CD4-positive, alpha-beta T cell (primary cell): Measurements from ENCODE around the gene CHCHD1. TPM values are rescaled to one million over a fixed set of nuclear protein-coding genes. Genes with fewer than 3 reads are reported as not detected.

Source experiments
- ATAC-seq: fragments of 200-7000 bp; cut with Tn5 transposase; one replicate; pipeline ENCODE4 v1.10.0; 2022; ENCODE audit warnings: mild to moderate bottlenecking; ENCODE audit not compliant: poor library complexity
- CTCF ChIA-PET: fragments of 350-600 bp; sonication (Branson Sonifier 250); formaldehyde crosslinking; loops from one replicate; lab custom pipeline; 2021; ENCODE audit warnings: antibody characterized with exemption, inconsistent platforms; lab: Charles Lee
- POLR2A ChIA-PET: fragments of 350-600 bp; sonication (Branson Sonifier 250); formaldehyde crosslinking; loops from one replicate; lab custom pipeline; 2021; ENCODE audit warnings: antibody characterized with exemption, inconsistent platforms; lab: Charles Lee
- DNase-seq, 14 experiments: peaks; one replicate each; pipeline ENCODE4 v3.0.0-alpha.2; 2013 to 2020; ENCODE audit warnings: mixed read lengths in 2 of 14
- H3K27ac ChIP-seq, 2 donors: one replicate each; pipeline versions ENCODE4 v1.5.1 to v1.7.0; 2013; ENCODE audit warnings: low read length in 2 of 2, low read depth in 1 of 2, mild to moderate bottlenecking in 1 of 2
- H3K27me3 ChIP-seq, 2 experiments: 1 replicate in 1 of 2; 2 replicates in 1 of 2; pipeline versions ENCODE4 v1.6.1 to v1.7.0; 2013; ENCODE audit warnings: low read length in 2 of 2, control low read depth in 1 of 2, mild to moderate bottlenecking in 1 of 2, moderate library complexity in 1 of 2; ENCODE audit not compliant: insufficient read depth in 2 of 2, control insufficient read depth in 1 of 2
- H3K36me3 ChIP-seq: one replicate; pipeline ENCODE4 v1.6.1; 2013; ENCODE audit warnings: low read length, control low read depth; ENCODE audit not compliant: insufficient read depth
- H3K4me1 ChIP-seq: one replicate; pipeline ENCODE4 v1.6.1; 2013; ENCODE audit warnings: low read length, control low read depth; ENCODE audit not compliant: insufficient read depth
- H3K4me3 ChIP-seq: one replicate; pipeline ENCODE4 v1.5.1; 2013; ENCODE audit warnings: mild to moderate bottlenecking, low read length, moderate library complexity
- H3K9me3 ChIP-seq, 2 experiments: 1 replicate in 1 of 2; 2 replicates in 1 of 2; pipeline versions ENCODE4 v1.6.1 to v1.7.0; 2013; ENCODE audit warnings: low read length in 2 of 2, mild to moderate bottlenecking in 2 of 2, control low read depth in 1 of 2, moderate library complexity in 1 of 2; ENCODE audit not compliant: control insufficient read depth in 1 of 2, insufficient read depth in 1 of 2
- H3K27ac Mint-ChIP-seq: one replicate; pipeline ENCODE4 v1.8.0; 2020; ENCODE audit warnings: mixed read lengths
- H3K27me3 Mint-ChIP-seq: one replicate; pipeline ENCODE4 v1.8.0; 2021; ENCODE audit warnings: mixed read lengths
- H3K36me3 Mint-ChIP-seq: one replicate; pipeline ENCODE4 v1.8.0; 2021; ENCODE audit warnings: low read depth, mixed read lengths
- H3K4me1 Mint-ChIP-seq: one replicate; pipeline ENCODE4 v1.8.0; 2021; ENCODE audit warnings: low read depth, mixed read lengths
- H3K4me3 Mint-ChIP-seq: one replicate; pipeline ENCODE4 v1.8.0; 2020; ENCODE audit warnings: mild to moderate bottlenecking, mixed read lengths
- H3K9me3 Mint-ChIP-seq: one replicate; pipeline ENCODE4 v1.8.0; 2020; ENCODE audit warnings: mixed read lengths
- intact Hi-C, 2 experiments: fragments of 100-400 bp; cut with DNase I in 1 of 2; cut with micrococcal nuclease in 1 of 2; formaldehyde crosslinking; loops; one replicate each; pipeline versions ENCODE4 v1.15.1 to v1.9.0; 2023 to 2025; cut with DNase I, micrococcal nuclease
- total RNA-seq, 174 experiments: library from RNA in 2 of 174; stranded (reverse) in 2 of 174; gene quantifications; one replicate each; pipeline ENCODE4 v1.2.3 and lab custom pipeline; 2021 to 2026
- TF ChIP-seq, protein P1 (sequence below): fragments of 200-600 bp; IDR thresholded peaks from one replicate; pipeline ENCODE4 v1.8.0; 2022; ENCODE audit warnings: antibody characterized with exemption, mild to moderate bottlenecking

CHCHD1 gene
- total RNA-seq, 2 experiments from 2014 or later, result 6.3 to 6.8 TPM

DNA sequence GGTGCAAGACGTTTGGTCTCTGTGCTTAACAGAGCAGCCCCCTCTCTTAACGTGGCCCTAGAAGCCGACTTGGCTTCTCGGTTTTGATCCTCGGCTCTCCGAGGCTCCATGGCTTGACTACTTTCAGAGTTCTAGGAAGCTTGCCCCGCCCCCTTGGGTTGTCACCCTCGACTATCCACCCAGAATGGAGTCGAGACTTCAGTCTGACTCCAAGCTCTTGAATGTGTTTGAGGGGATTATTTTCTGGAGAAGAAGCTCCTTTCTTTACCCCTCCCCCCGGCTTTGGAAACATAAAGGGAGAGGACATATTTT lies 37.2 kb upstream of the CHCHD1 start:
- H3K27ac Mint-ChIP-seq, result peak overlapping the region; percentile 99
- H3K9me3 ChIP-seq, result no peaks in the 10 kb centered on the region
- peaks cover 31% of the 10 kb centered on the region for H3K36me3 ChIP-seq
- peak in 10 of 14 experiments; percentile 18 to 71 (median 36) for DNase-seq
- H3K4me3 Mint-ChIP-seq, result peak overlapping the region; percentile 99
- peak; percentile 43 for ATAC-seq
- H3K9me3 Mint-ChIP-seq, result no peaks in the 10 kb centered on the region
- intact Hi-C loops, result loop anchor here (1.0 to 10.0 kb wide), 9 partner anchors 14 to 1370 kb away; partner anchors contain the start of genes CHCHD1 (in 1 of the 2), MRPS16 (in 1 of the 2), NDST2 (in 1 of the 2) and PPP3CB (in 1 of the 2)
- ChIA-PET POLR2A (interaction anchor here (1.0 to 4.8 kb wide), 6 partner anchors 14 to 249 kb away, joined by 3 to 84 read pairs (median 9); partner anchors contain the start of genes CHCHD1 and PPP3CB), CTCF (interaction anchor here (0.6 to 2.5 kb wide), 5 partner anchors 24 to 135 kb away, joined by 3 to 9 read pairs (median 3); a partner anchor contains a TSS)
- H3K4me1 ChIP-seq, result peaks cover 53% of the 10 kb centered on the region
- peaks cover 45% of the 10 kb centered on the region for H3K4me1 Mint-ChIP-seq
- no peaks in the 10 kb centered on the region for H3K27me3 Mint-ChIP-seq
- H3K27ac ChIP-seq, result peak overlapping the region; percentile 90 to 99
- H3K27me3 ChIP-seq, result no peaks in the 10 kb centered on the region
- peaks cover 58% of the 10 kb centered on the region for H3K36me3 Mint-ChIP-seq
- TF ChIP-seq, protein P1, sequence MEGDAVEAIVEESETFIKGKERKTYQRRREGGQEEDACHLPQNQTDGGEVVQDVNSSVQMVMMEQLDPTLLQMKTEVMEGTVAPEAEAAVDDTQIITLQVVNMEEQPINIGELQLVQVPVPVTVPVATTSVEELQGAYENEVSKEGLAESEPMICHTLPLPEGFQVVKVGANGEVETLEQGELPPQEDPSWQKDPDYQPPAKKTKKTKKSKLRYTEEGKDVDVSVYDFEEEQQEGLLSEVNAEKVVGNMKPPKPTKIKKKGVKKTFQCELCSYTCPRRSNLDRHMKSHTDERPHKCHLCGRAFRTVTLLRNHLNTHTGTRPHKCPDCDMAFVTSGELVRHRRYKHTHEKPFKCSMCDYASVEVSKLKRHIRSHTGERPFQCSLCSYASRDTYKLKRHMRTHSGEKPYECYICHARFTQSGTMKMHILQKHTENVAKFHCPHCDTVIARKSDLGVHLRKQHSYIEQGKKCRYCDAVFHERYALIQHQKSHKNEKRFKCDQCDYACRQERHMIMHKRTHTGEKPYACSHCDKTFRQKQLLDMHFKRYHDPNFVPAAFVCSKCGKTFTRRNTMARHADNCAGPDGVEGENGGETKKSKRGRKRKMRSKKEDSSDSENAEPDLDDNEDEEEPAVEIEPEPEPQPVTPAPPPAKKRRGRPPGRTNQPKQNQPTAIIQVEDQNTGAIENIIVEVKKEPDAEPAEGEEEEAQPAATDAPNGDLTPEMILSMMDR, result no peak
- H3K4me3 ChIP-seq, result peak overlapping the region; percentile 93

DNA sequence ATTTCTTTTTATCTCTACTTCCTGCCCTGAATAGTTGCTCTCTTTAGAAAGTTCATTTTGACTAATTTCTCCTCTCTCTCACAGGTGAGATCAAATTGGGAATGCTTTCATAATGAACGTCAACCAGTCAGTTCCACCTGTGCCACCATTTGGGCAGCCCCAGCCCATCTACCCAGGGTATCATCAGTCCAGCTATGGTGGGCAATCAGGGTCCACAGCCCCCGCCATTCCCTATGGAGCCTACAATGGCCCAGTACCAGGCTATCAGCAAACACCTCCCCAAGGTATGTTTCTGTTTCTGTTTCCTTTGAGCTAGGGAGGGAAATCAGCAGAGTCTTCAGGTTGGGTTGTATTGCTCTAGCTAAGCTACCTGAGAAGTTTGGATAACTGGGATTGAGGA lies 35.1 kb upstream of the CHCHD1 start:
- Mint-ChIP-seq H3K36me3 (peaks cover 79% of the 10 kb centered on the region), H3K27ac (peak overlapping the region; percentile 69), H3K4me1 (peaks cover 62% of the 10 kb centered on the region), H3K4me3 (peak overlapping the region; percentile 79), H3K27me3 (no peaks in the 10 kb centered on the region), H3K9me3 (no peaks in the 10 kb centered on the region)
- Histone ChIP-seq H3K4me1 (peaks cover 61% of the 10 kb centered on the region), H3K4me3 (no peak overlapping the region), H3K9me3 (no peaks in the 10 kb centered on the region), H3K27ac (no peak overlapping the region), H3K36me3 (peaks cover 52% of the 10 kb centered on the region), H3K27me3 (no peaks in the 10 kb centered on the region)
- TF ChIP-seq, protein P1, result no peak
- no peak for DNase-seq
- ChIA-PET POLR2A (interaction anchor here (1.0 to 1.5 kb wide), 2 partner anchors 16 to 35 kb away, joined by 3 to 4 read pairs; partner anchors contain the start of gene CHCHD1), CTCF (interaction anchor here (0.6 to 0.7 kb wide), 2 partner anchors 24 to 452 kb away, joined by 3 to 4 read pairs; no protein-coding TSS in a partner anchor)
- intact Hi-C loops, result loop anchor here in 1 of 2 experiments (10.0 kb wide), 2 partner anchors 492 to 1368 kb away; partner anchors contain the start of genes MRPS16 and SAMD8
- ATAC-seq, result no peak

DNA sequence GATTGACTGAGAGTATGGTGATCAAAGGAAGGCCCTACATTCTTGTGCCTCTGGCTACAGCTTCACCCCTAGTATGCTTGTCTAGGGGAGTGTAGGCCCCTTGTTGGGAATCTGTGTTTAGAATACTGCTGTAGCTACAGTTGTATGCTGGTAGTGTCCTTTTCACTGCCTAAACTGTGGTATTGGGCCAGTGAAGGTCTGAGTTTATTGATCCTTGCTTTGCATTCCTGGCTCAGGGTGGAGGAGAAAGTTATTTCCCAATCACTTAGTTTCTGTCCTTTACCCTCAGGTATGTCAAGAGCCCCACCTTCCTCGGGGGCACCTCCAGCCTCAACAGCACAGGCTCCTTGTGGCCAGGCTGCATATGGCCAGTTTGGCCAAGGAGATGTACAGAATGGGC lies 31.0 kb upstream of the CHCHD1 start:
- Histone ChIP-seq H3K27me3 (no peaks in the 10 kb centered on the region), H3K4me1 (peaks cover 34% of the 10 kb centered on the region), H3K36me3 (peaks cover 86% of the 10 kb centered on the region), H3K9me3 (no peaks in the 10 kb centered on the region), H3K4me3 (no peak overlapping the region), H3K27ac (no peak overlapping the region)
- POLR2A ChIA-PET, result interaction anchor here (0.9 kb wide), 1 partner anchor 9 kb away, joined by 3 read pairs; no protein-coding TSS in a partner anchor
- Mint-ChIP-seq H3K4me3 (no peak overlapping the region), H3K9me3 (no peaks in the 10 kb centered on the region), H3K36me3 (peaks cover 87% of the 10 kb centered on the region), H3K4me1 (peaks cover 42% of the 10 kb centered on the region), H3K27ac (no peak overlapping the region), H3K27me3 (no peaks in the 10 kb centered on the region)
- intact Hi-C loops, result loop anchor here in 1 of 2 experiments (2.0 kb wide), 1 partner anchor 14 kb away; no protein-coding TSS in a partner anchor
- DNase-seq (no peak), ATAC-seq (no peak)
- CTCF ChIA-PET, result interaction anchor here (3.0 kb wide), 1 partner anchor 18 kb away, joined by 7 read pairs; no protein-coding TSS in a partner anchor
- TF ChIP-seq, protein P1, result no peak
